ENCODE data around the gene RBM15. TPM values are rescaled to one million over a fixed set of nuclear protein-coding genes. Genes with fewer than 3 reads are reported as not detected.

Gene RBM15, protein sequence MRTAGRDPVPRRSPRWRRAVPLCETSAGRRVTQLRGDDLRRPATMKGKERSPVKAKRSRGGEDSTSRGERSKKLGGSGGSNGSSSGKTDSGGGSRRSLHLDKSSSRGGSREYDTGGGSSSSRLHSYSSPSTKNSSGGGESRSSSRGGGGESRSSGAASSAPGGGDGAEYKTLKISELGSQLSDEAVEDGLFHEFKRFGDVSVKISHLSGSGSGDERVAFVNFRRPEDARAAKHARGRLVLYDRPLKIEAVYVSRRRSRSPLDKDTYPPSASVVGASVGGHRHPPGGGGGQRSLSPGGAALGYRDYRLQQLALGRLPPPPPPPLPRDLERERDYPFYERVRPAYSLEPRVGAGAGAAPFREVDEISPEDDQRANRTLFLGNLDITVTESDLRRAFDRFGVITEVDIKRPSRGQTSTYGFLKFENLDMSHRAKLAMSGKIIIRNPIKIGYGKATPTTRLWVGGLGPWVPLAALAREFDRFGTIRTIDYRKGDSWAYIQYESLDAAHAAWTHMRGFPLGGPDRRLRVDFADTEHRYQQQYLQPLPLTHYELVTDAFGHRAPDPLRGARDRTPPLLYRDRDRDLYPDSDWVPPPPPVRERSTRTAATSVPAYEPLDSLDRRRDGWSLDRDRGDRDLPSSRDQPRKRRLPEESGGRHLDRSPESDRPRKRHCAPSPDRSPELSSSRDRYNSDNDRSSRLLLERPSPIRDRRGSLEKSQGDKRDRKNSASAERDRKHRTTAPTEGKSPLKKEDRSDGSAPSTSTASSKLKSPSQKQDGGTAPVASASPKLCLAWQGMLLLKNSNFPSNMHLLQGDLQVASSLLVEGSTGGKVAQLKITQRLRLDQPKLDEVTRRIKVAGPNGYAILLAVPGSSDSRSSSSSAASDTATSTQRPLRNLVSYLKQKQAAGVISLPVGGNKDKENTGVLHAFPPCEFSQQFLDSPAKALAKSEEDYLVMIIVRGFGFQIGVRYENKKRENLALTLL
- 10 to 100 TPM; 60.1 to 60.6 TPM for total RNA-seq

DNA sequence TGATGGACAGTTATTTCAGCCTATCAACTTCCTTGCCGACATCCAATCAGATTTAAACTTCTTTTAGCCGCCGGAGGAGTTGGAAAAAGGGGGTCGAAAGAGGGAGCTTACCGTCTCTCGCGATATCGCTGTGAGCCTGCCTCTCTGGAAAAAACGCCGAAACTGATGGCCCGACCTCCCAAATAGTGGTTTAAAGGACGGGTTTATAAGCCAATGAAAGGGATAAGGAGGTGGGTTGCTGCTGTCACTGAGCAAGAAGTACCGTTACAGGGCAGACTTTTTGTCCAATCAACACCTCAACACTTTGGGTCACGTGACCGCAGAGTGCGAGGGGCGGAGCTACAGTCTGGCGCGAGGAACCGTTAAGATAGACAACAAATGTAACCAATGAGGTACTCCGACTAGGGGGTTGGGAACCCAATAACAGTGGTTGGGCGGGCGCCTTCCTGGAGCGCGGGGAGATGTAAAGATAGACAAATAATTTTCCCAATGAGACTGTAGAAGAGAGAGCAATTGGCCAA lies at the start of gene RBM15:
TSS of gene RBM15 (plus strand) at position 492 of the 521 bp plus-strand sequence. CDS start at position 521, 29 bp downstream.

DNA sequence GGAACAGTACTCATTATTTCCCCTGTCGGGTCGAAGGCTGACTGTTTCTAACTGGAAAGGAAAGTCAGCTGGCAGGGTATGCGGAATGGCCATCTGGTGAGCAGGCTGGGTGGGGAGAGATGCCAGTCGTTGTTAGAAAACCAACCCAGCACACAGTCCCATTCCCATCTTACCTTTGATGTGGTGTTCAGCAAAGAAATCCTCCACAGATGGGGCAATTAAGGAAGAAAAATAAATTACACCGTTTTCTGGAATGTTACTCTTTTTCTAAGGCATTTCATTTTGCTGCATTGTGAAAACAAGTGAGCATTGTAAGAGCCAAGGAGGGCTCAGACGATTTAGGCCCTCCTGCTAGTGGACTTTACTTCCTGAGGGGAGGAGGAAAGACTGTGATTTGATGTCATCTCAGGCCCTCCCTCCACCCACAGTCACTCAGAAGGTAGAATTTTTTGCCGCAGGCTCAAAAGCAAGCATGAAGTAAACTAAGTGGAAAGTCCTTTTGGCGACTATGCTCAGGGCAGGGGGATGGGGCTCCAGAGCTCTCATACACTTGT lies 51.6 kb downstream of the RBM15 start, which contains the start of gene SLC16A4:
TSS of gene SLC16A4 (minus strand) at position 335 of the 554 bp plus-strand sequence. CDS start 1,703 bp downstream, outside the sequence.

Other genes starting within 250 kb of the RBM15 start
- gene UBL4B, start 226.9 kb upstream of the RBM15 start, total RNA-seq, result not detected
- not detected for gene SLC6A17, start 188.9 kb upstream of the RBM15 start, total RNA-seq
- 1 to 10 TPM; 7.3 to 8.0 TPM for gene KCNC4, start 129.1 kb upstream of the RBM15 start, total RNA-seq
- under 1 TPM; 0.39 to 0.55 TPM for gene SLC16A4, start 51.6 kb downstream of the RBM15 start, total RNA-seq
- 100 to 1,000 TPM; 123 to 125 TPM for gene LAMTOR5, start 68.3 kb downstream of the RBM15 start, total RNA-seq
- gene PROK1, start 111.8 kb downstream of the RBM15 start, total RNA-seq, result not detected
- not detected for gene KCNA10, start 179.8 kb downstream of the RBM15 start, total RNA-seq

Data from activated naive CD4-positive, alpha-beta T cell treated with anti-CD3 and anti-CD28 coated beads, Interleukin-2, amount 10 ng/mL, durations not matched to agents 5 hours and 36 hours (primary cell).